Inferior parietal cortex (tissue), 1 donor: ENCODE measurements around the gene ANAPC1.
"Not testable (repeated sequence)": the region's sequence is repeated elsewhere in the genome, so short reads cannot be mapped to it uniquely, and the experiment has no call there.

Source experiments
- DNase-seq: peaks from one replicate; pipeline ENCODE4 v3.0.0-alpha.2; 2016; ENCODE audit errors: extremely low spot score

Gene ANAPC1

DNA sequence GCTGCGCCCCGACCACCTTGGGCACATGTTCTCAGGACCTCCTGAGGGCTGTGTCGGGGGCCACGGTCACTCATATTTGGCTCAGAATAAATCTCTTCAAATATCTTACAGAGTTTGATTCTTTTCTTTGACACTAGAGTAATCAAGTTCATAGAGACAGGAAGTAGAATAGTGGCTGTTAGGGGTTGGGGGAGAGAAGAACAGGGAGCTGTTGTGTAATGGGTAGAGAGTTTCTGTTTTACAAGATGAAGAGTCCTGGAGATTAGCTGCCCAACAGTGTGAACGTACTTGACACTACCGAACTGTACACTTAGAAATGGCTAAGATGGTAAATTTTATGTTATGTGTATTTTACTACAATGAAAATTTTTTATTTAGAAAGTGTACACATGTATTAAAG is 148.6 kb downstream of the ANAPC1 start:
- DNase-seq = not testable (repeated sequence)

GRCh38 chr2:111729812-111730458 is 154.1 kb downstream of the ANAPC1 start:
- DNase-seq = not testable (repeated sequence)

DNA sequence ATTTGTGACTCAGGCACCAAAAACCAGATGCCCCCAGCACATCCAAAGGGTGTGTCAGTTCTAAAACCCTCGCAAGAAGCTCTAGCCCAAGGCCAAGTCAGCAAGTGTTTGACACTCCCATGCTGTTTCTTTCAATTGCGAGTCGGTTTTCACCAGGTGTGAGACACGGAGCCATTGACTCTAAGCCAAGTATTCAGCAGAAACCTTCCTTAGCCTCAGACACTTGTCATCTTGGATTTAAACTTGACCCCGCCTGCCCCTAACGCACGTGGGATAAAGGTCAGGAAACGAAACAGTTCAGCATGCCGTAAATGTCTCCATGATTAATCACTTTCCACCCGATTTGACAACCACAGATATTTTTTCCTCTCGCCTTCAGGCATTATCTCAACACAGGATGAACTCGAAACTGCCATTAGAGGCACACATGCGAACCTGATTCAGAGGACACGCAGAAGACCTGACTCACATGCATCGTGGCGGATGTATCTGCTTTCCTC is 156.3 kb downstream of the ANAPC1 start:
- DNase-seq = not testable (repeated sequence)

DNA sequence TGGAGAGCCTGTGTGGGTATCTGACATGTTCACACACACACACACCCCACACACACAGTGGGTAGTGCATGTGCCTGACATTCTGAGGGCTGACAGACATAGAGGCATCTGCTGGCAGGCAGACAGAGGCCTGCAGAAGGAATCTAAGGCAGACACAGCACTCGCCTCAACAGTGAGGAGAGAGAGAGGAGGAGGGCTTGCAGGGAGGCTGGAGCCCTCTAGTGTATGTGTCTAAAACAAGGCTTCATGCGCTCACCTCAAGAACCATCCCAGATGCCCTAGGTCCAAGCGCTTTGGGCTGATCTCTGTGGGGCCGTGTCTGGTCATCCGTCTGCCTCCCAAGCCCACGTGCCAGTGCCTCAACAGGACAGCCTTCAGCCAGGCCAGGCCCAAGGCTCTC is 158.3 kb downstream of the ANAPC1 start:
- not testable (repeated sequence) for DNase-seq

DNA sequence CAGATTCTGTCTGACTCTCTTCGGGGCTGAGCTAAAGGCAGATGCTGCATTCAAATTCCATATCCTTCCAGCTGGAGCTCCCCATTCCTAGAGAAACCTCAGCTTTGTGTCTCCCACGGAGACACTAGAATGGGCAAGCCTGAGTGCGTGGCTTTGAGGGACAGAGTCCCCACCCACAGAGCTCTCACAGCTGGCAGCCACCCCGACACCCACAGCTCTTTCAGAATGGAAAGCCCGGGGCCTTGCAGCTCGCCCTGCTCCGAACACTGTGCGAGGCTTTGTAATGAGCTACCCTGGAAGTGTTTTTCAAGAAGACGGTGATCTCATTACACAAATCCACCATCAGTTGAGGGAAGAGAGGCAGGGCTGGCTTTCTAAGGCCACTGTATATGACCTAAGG is 164.4 kb downstream of the ANAPC1 start:
- DNase-seq = not testable (repeated sequence)
